H1 (cell line): ENCODE results near the gene GFI1B. TPM values are rescaled to one million over a fixed set of nuclear protein-coding genes. Genes with fewer than 3 reads are reported as not detected.

Experiments
- CTCF ChIA-PET: fragments of 300-600 bp; sonication (Branson Sonifier 250); formaldehyde crosslinking; loops from one replicate; lab custom pipeline; 2021; ENCODE audit not compliant: partially characterized antibody; lab: Charles Lee
- POLR2A ChIA-PET: fragments of 300-600 bp; sonication (Branson Sonifier 250); formaldehyde crosslinking; loops from one replicate; lab custom pipeline; 2021; ENCODE audit warnings: inconsistent platforms; ENCODE audit not compliant: partially characterized antibody; lab: Charles Lee
- DNase-seq, 2 experiments: peaks; one replicate each; pipeline versions ENCODE4 v3.0.0 to v3.0.0-alpha.2; 2010 to 2022; ENCODE audit warnings: low spot score in 2 of 2, low read depth in 1 of 2, mixed read lengths in 1 of 2
- FAIRE-seq: peaks from 2 replicates; lab custom pipeline; 2011; peaks lifted over from hg19 to GRCh38; lab: Jason Lieb, UNC
- H2AFZ ChIP-seq: 2 replicates; pipeline ENCODE4 v1.8.1; 2012; ENCODE audit warnings: low read length, inconsistent platforms
- H2AK5ac ChIP-seq: 2 replicates; pipeline ENCODE4 v1.6.1; 2013; ENCODE audit warnings: low read depth, low read length
- H2BK120ac ChIP-seq: replicated peaks from 2 replicates; pipeline ENCODE3; 2013; ENCODE audit warnings: low read depth, low read length, inconsistent platforms
- H2BK12ac ChIP-seq: 2 replicates; pipeline ENCODE4 v1.6.1; 2013; ENCODE audit warnings: low read depth, low read length
- H2BK15ac ChIP-seq: 2 replicates; pipeline ENCODE4 v1.6.1; 2013; ENCODE audit warnings: low read length
- H2BK20ac ChIP-seq: 2 replicates; pipeline ENCODE4 v1.6.1; 2013; ENCODE audit warnings: low read length
- H2BK5ac ChIP-seq: 2 replicates; pipeline ENCODE4 v1.6.1; 2013; ENCODE audit warnings: low read depth, low read length
- H3K14ac ChIP-seq: 2 replicates; pipeline ENCODE4 v1.6.1; 2013; ENCODE audit warnings: inconsistent platforms; ENCODE audit not compliant: insufficient read length
- H3K18ac ChIP-seq: 2 replicates; pipeline ENCODE4 v1.6.1; 2013; ENCODE audit warnings: low read length; ENCODE audit errors: extremely low read depth
- H3K23ac ChIP-seq: 2 replicates; pipeline ENCODE4 v1.6.1; 2013; ENCODE audit warnings: inconsistent platforms; ENCODE audit not compliant: insufficient read length
- H3K23me2 ChIP-seq: 2 replicates; pipeline ENCODE4 v1.6.1; 2013; ENCODE audit warnings: low read depth, low read length
- H3K27ac ChIP-seq: 2 replicates; pipeline ENCODE4 v1.6.1; 2011; ENCODE audit warnings: low read depth, low read length, inconsistent platforms
- H3K27me3 ChIP-seq, 4 experiments: replicated peaks in 1 of 4; 1 replicate in 1 of 4; 2 replicates in 3 of 4; pipeline versions ENCODE4 v1.6.1 to v1.8.1; 2011 to 2013; ENCODE audit warnings: low read length in 3 of 4, mild to moderate bottlenecking in 3 of 4, inconsistent platforms in 2 of 4, mixed read lengths in 2 of 4, moderate library complexity in 1 of 4; ENCODE audit not compliant: control insufficient read depth in 3 of 4, insufficient read depth in 3 of 4; ENCODE audit errors: extremely low read depth in 1 of 4
- H3K36me3 ChIP-seq, 4 experiments: 2 replicates each; pipeline versions ENCODE4 v1.6.1 to v1.8.1; 2011 to 2013; ENCODE audit warnings: mild to moderate bottlenecking in 4 of 4, low read length in 3 of 4, moderate library complexity in 2 of 4, control low read depth in 1 of 4, inconsistent platforms in 1 of 4; ENCODE audit not compliant: insufficient read depth in 4 of 4, control insufficient read depth in 2 of 4
- H3K4ac ChIP-seq: replicated peaks from 2 replicates; pipeline ENCODE3; 2013; ENCODE audit warnings: low read length, low read depth, mixed read lengths, inconsistent platforms; ENCODE audit not compliant: insufficient read length
- H3K4me1 ChIP-seq, 4 experiments: replicated peaks in 1 of 4; 1 replicate in 1 of 4; 2 replicates in 3 of 4; pipeline versions ENCODE4 v1.6.1 to v1.8.1; 2011 to 2013; ENCODE audit warnings: low read length in 3 of 4, inconsistent platforms in 2 of 4, mixed read lengths in 1 of 4; ENCODE audit not compliant: insufficient read depth in 4 of 4, control insufficient read depth in 3 of 4
- H3K4me2 ChIP-seq, 2 experiments: 2 replicates each; pipeline versions ENCODE4 v1.6.1 to v1.8.1; 2011 to 2013; ENCODE audit warnings: low read depth in 2 of 2, low read length in 2 of 2, control low read depth in 1 of 2, inconsistent platforms in 1 of 2, mild to moderate bottlenecking in 1 of 2; ENCODE audit not compliant: insufficient read depth in 1 of 2
- H3K4me3 ChIP-seq, 4 experiments: fragments of 200-600, 300-600 bp in 1 of 4; sonication (generic), shearing (Covaris generic), sonication (Bioruptor Twin) in 1 of 4; 2 replicates each; pipeline versions ENCODE4 v1.5.1 to v1.8.1; 2011 to 2016; ENCODE audit warnings: low read length in 4 of 4, low read depth in 3 of 4, control low read depth in 2 of 4, inconsistent platforms in 2 of 4, mild to moderate bottlenecking in 2 of 4, mixed read lengths in 1 of 4, moderate library complexity in 1 of 4; ENCODE audit not compliant: insufficient read depth in 2 of 4; ENCODE audit errors: extremely low read depth in 1 of 4
- H3K56ac ChIP-seq: replicated peaks from 2 replicates; pipeline ENCODE3; 2013; ENCODE audit warnings: low read depth, mild to moderate bottlenecking, mixed read lengths, low read length, inconsistent platforms; ENCODE audit not compliant: insufficient read length
- H3K79me1 ChIP-seq: 2 replicates; pipeline ENCODE4 v1.6.1; 2013; ENCODE audit warnings: low read depth, low read length, control low read depth
- H3K79me2 ChIP-seq, 2 experiments: 2 replicates each; pipeline versions ENCODE4 v1.6.1 to v1.8.1; 2012 to 2013; ENCODE audit warnings: low read length in 2 of 2, mild to moderate bottlenecking in 2 of 2, inconsistent platforms in 1 of 2; ENCODE audit not compliant: insufficient read depth in 2 of 2, control insufficient read depth in 1 of 2
- H3K9ac ChIP-seq, 4 experiments: replicated peaks in 1 of 4; 1 replicate in 1 of 4; 2 replicates in 3 of 4; pipeline versions ENCODE4 v1.6.1 to v1.8.1; 2011 to 2013; ENCODE audit warnings: low read depth in 3 of 4, low read length in 3 of 4, control low read depth in 2 of 4, mild to moderate bottlenecking in 2 of 4, moderate library complexity in 2 of 4, inconsistent platforms in 1 of 4; ENCODE audit errors: extremely low read depth in 1 of 4
- H3K9me3 ChIP-seq, 2 experiments: 2 replicates each; pipeline versions ENCODE4 v1.6.1 to v1.8.1; 2012 to 2013; ENCODE audit warnings: mild to moderate bottlenecking in 2 of 2, moderate library complexity in 2 of 2, control low read depth in 1 of 2, inconsistent platforms in 1 of 2, low read depth in 1 of 2, low read length in 1 of 2, mixed read lengths in 1 of 2; ENCODE audit not compliant: insufficient read depth in 2 of 2
- H4K20me1 ChIP-seq, 2 experiments: replicated peaks in 1 of 2; 2 replicates each; pipeline versions ENCODE3 to v1.8.1; 2011 to 2013; ENCODE audit warnings: inconsistent platforms in 2 of 2, low read length in 2 of 2, mild to moderate bottlenecking in 1 of 2; ENCODE audit not compliant: insufficient read depth in 2 of 2, control insufficient read depth in 1 of 2
- H4K5ac ChIP-seq: 2 replicates; pipeline ENCODE4 v1.6.1; 2013; ENCODE audit warnings: low read length, low read depth, mixed read lengths, inconsistent platforms; ENCODE audit not compliant: insufficient read length
- H4K8ac ChIP-seq: 2 replicates; pipeline ENCODE4 v1.8.0; 2013; ENCODE audit warnings: mild to moderate bottlenecking, moderate library complexity, low read length, inconsistent platforms; ENCODE audit not compliant: insufficient read depth; ENCODE audit errors: extremely low read depth
- H4K91ac ChIP-seq: replicated peaks from 2 replicates; pipeline ENCODE3; 2013; ENCODE audit warnings: low read length, mixed read lengths, inconsistent platforms; ENCODE audit not compliant: insufficient read length
- CBX5 ChIP-seq: fragments of 300-800, 300-1000 bp; sonication (generic); IDR thresholded peaks from 2 replicates; pipeline ENCODE4 v1.7.1; 2016; ENCODE audit warnings: antibody characterized with exemption, low read length, low read depth
- CHD1 ChIP-seq: IDR thresholded peaks from 2 replicates; pipeline ENCODE4 v1.6.1; 2012; ENCODE audit warnings: low read depth, low read length, improper control_type of control experiment
- GABPA ChIP-seq: IDR thresholded peaks from 2 replicates; pipeline ENCODE4 v1.6.1; 2011; ENCODE audit warnings: mild to moderate bottlenecking, low read length, moderate library complexity, borderline replicate concordance; ENCODE audit not compliant: insufficient read depth
- GTF2F1 ChIP-seq: IDR thresholded peaks from 2 replicates; pipeline ENCODE4 v1.6.1; 2012; ENCODE audit warnings: low read depth, low read length, improper control_type of control experiment, borderline replicate concordance
- HDAC6 ChIP-seq: IDR thresholded peaks from one replicate; pipeline ENCODE4 v1.7.1; 2012; ENCODE audit warnings: low read depth, mild to moderate bottlenecking, inconsistent platforms, low read length, moderate library complexity
- JUN ChIP-seq: IDR thresholded peaks from 2 replicates; pipeline ENCODE4 v1.6.1; 2011; ENCODE audit warnings: low read depth, mild to moderate bottlenecking, improper control_type of control experiment, low read length
- JUND ChIP-seq: IDR thresholded peaks from 2 replicates; pipeline ENCODE4 v1.6.1; 2011; ENCODE audit warnings: mild to moderate bottlenecking, improper control_type of control experiment, low read length
- SIRT6 ChIP-seq: IDR thresholded peaks from one replicate; pipeline ENCODE4 v1.7.1; 2012; ENCODE audit warnings: low read length, inconsistent platforms
- SP1 ChIP-seq: IDR thresholded peaks from 2 replicates; pipeline ENCODE4 v1.6.1; 2011; ENCODE audit warnings: low read depth, low read length
- SP4 ChIP-seq: IDR thresholded peaks from 2 replicates; pipeline ENCODE4 v1.6.1; 2012; ENCODE audit warnings: low read length, inconsistent platforms
- TAF7 ChIP-seq: optimal IDR thresholded peaks from 2 replicates; pipeline ENCODE3; 2011; ENCODE audit warnings: low read depth, mild to moderate bottlenecking, inconsistent platforms, low read length, moderate library complexity, borderline replicate concordance
- YY1 ChIP-seq: IDR thresholded peaks from 2 replicates; pipeline ENCODE4 v1.6.1; 2011; ENCODE audit warnings: low read depth, mild to moderate bottlenecking, low read length
- WGBS, 2 experiments: shearing (Covaris generic) in 1 of 2; methylation state at CpG; one replicate each; pipeline versions ENCODE4 v1.1.6 to v1.1.7; 2013 to 2015; ENCODE audit warnings: low lambda C conversion rate in 2 of 2, mixed read lengths in 2 of 2, inconsistent platforms in 1 of 2, low coverage in 1 of 2, missing lambda C conversion rate in 1 of 2; ENCODE audit not compliant: insufficient replicate concordance in 2 of 2, insufficient coverage in 1 of 2, insufficient read length in 1 of 2; ENCODE audit errors: extremely low coverage in 1 of 2, missing lambda C conversion rate in 1 of 2; 5-methylcytosine and 5-hydroxymethylcytosine counted together
- polyA plus RNA-seq, 7 experiments: library from polyadenylated mRNA; depleted of rRNA in 3 of 7; stranded (reverse) in 5 of 7; unstranded in 2 of 7; fragments of >200 nt in 5 of 7; fragments of 200-250 nt in 2 of 7; gene quantifications; 1 replicate in 5 of 7; 2 replicates in 1 of 7; 4 replicates in 1 of 7; pipeline versions ENCODE4 v1.2.1 to v1.2.3, GENCODE V29; 2011 to 2013; ENCODE audit warnings: missing spikeins in 2 of 7, mixed read lengths in 2 of 7
- total RNA-seq: library from RNA; stranded (reverse); fragmentation: NEBNext Ultra II Directional; extraction: Animal tissue kit (Norgen Biotek cat#: 25700); gene quantifications from 2 replicates; pipeline ENCODE4 v1.2.1, GENCODE V29; 2021

GFI1B gene
- total and polyA plus RNA-seq, 2 of the 8 experiments (the other 6 are each of a cell fraction or from before 2014, with no cell fraction given) = 0.09 to 0.11 TPM

GRCh38 chr9:132996526-132996925, 18.0 kb downstream of the GFI1B start:
- no peak overlapping the region for H2BK120ac ChIP-seq
- H3K27ac ChIP-seq = no peak overlapping the region
- 0 out of 2 replicates have a peak overlapping the region, but pooled peaks have one; percentile 78 for H4K8ac ChIP-seq
- H2AK5ac ChIP-seq = no peak overlapping the region
- no peak overlapping the region for H2AFZ ChIP-seq
- DNase-seq (no peak), FAIRE-seq (no peak)
- peaks cover 0 to 14% (median 7%) of the 10 kb centered on the region in 4 experiments; a peak in 5 of 7 replicates for H3K4me1 ChIP-seq
- H2BK12ac ChIP-seq = no peak overlapping the region
- H3K23ac ChIP-seq = no peak overlapping the region
- H3K79me1 ChIP-seq = no peaks in the 10 kb centered on the region
- no peak overlapping the region for H2BK5ac ChIP-seq
- no peak overlapping the region for H3K4me3 ChIP-seq
- no peak overlapping the region for H4K5ac ChIP-seq
- no peaks in the 10 kb centered on the region for H3K36me3 ChIP-seq
- no peak overlapping the region for H4K91ac ChIP-seq
- TF ChIP-seq JUN (no peak), SIRT6 (no peak), GTF2F1 (no peak), TAF7 (no peak), SP4 (no peak), CHD1 (no peak), CBX5 (no peak), JUND (no peak), GABPA (no peak), YY1 (no peak), HDAC6 (no peak), SP1 (no peak)
- H3K4me2 ChIP-seq = no peak overlapping the region
- no peak overlapping the region for H3K18ac ChIP-seq
- no peaks in the 10 kb centered on the region for H3K79me2 ChIP-seq
- POLR2A ChIA-PET = interaction anchor here (0.5 kb wide), 1 partner anchor 48 kb away, joined by 4 read pairs; no protein-coding TSS in a partner anchor
- CTCF ChIA-PET = interaction anchor here (0.6 to 8.2 kb wide), 4 partner anchors 25 to 263 kb away, joined by 3 to 57 read pairs (median 4); no protein-coding TSS in a partner anchor
- H4K20me1 ChIP-seq = no peaks in the 10 kb centered on the region
- H3K14ac ChIP-seq = no peak overlapping the region
- H3K4ac ChIP-seq = no peak overlapping the region
- 79% methylated on average over 11 of the region's 13 CpGs; no CpG with 5 or more reads in 1 of the 2 experiments for WGBS, 2 experiments
- no peaks in the 10 kb centered on the region; a peak in 2 of 7 replicates for H3K27me3 ChIP-seq
- H3K9ac ChIP-seq = no peak overlapping the region
- no peaks in the 10 kb centered on the region for H3K9me3 ChIP-seq
- H2BK20ac ChIP-seq = no peak overlapping the region
- no peak overlapping the region for H2BK15ac ChIP-seq
- no peak overlapping the region for H3K56ac ChIP-seq
- H3K23me2 ChIP-seq = no peaks in the 10 kb centered on the region
